ENCODE results near the gene COL7A1.

DNA sequence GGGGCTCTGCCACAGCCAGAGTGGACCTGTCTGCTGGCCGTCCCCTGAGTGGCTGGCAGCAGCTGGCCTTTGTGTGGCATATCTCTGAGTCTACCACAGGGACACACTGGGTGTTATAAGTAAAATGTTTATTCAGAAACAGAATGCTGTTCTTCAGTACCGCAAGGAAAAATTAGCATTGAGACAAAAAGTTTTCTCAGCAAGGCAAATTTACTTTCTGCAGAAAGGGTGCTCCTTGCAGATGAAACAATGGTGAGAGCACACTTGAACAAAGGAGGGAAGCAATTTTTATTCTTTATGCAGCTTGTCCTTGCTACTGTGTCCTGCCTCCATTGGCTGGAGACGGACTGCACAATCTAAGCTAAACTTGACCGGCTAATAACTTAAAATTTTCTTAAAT is 22.4 kb upstream of the COL7A1 start:
- no peak for TF ChIP-seq CEBPB (IDR thresholded peaks at IDR 0.05; ENCODE audit: borderline replicate concordance, low read depth, low read length)
- no peak for TF ChIP-seq CHD4 (IDR thresholded peaks at IDR 0.05; ENCODE audit: borderline replicate concordance, low read length)
- TF ChIP-seq POLR2AphosphoS5 (IDR thresholded peaks at IDR 0.05; ENCODE audit: low read depth, low read length) = no peak
- TF ChIP-seq, protein P1, sequence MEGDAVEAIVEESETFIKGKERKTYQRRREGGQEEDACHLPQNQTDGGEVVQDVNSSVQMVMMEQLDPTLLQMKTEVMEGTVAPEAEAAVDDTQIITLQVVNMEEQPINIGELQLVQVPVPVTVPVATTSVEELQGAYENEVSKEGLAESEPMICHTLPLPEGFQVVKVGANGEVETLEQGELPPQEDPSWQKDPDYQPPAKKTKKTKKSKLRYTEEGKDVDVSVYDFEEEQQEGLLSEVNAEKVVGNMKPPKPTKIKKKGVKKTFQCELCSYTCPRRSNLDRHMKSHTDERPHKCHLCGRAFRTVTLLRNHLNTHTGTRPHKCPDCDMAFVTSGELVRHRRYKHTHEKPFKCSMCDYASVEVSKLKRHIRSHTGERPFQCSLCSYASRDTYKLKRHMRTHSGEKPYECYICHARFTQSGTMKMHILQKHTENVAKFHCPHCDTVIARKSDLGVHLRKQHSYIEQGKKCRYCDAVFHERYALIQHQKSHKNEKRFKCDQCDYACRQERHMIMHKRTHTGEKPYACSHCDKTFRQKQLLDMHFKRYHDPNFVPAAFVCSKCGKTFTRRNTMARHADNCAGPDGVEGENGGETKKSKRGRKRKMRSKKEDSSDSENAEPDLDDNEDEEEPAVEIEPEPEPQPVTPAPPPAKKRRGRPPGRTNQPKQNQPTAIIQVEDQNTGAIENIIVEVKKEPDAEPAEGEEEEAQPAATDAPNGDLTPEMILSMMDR (CRISPR knock-in tag; IDR thresholded peaks at IDR 0.05) = no peak
- TF ChIP-seq ZNF207 (IDR thresholded peaks at IDR 0.05; ENCODE audit: borderline replicate concordance) = no peak
- TF ChIP-seq ZNF24 (IDR thresholded peaks at IDR 0.05) = no peak
- TF ChIP-seq EZH2 (conservative IDR thresholded peaks at IDR 0.05; ENCODE audit: low read depth, low read length) = no peak
- no peak for TF ChIP-seq ZSCAN30 (CRISPR knock-in tag; IDR thresholded peaks at IDR 0.05)

All from HepG2 (cell line).